Neural cell (in vitro differentiated cells): ENCODE data around the gene ZNF669.

ENCODE experiments used
- CTCF ChIP-seq: fragments of 450-650 bp; IDR thresholded peaks from 2 replicates; pipeline ENCODE4 v1.5.1; 2014; ENCODE audit warnings: antibody characterized with exemption, mild to moderate bottlenecking, moderate library complexity; ENCODE audit not compliant: poor library complexity, severe bottlenecking
- POLR2AphosphoS5 ChIP-seq: IDR thresholded peaks from 2 replicates; pipeline ENCODE4 v1.6.1; 2012
- REST ChIP-seq: IDR thresholded peaks from 2 replicates; pipeline ENCODE4 v1.6.1; 2012; ENCODE audit warnings: borderline replicate concordance
- TAF1 ChIP-seq: IDR thresholded peaks from 2 replicates; pipeline ENCODE4 v1.6.1; 2012; ENCODE audit warnings: low read depth

- TF ChIP-seq CTCF (no peak), POLR2AphosphoS5 (no peak), TAF1 (no peak), REST (no peak)
These were observed 19.4 kb downstream of the ZNF669 start for GRCh38 chr1:247084771-247085170.
